Testis (tissue), 3 donors: Measurements from ENCODE around the gene RFX1. TPM values are rescaled to one million over a fixed set of nuclear protein-coding genes. Genes with fewer than 3 reads are reported as not detected.

Experiments used
- DNase-seq: peaks from one replicate; pipeline ENCODE4 v3.0.0-alpha.2; 2019
- H3K27ac ChIP-seq, 2 donors: fragments of 200-600 bp; sonication (generic); one replicate each; pipeline ENCODE4 v1.5.1; 2019
- H3K27me3 ChIP-seq: fragments of 200-600 bp; sonication (generic); one replicate; pipeline ENCODE4 v1.5.1; 2019
- H3K36me3 ChIP-seq: fragments of 200-600 bp; sonication (generic); one replicate; pipeline ENCODE4 v1.5.1; 2017; ENCODE audit warnings: low read depth; ENCODE audit errors: missing control alignments
- H3K4me1 ChIP-seq: fragments of 200-600 bp; sonication (generic); one replicate; pipeline ENCODE4 v1.5.1; 2019
- H3K4me3 ChIP-seq, 2 donors: fragments of 200-600 bp; sonication (generic); one replicate each; pipeline ENCODE4 v1.5.1; 2017 to 2019
- H3K9me3 ChIP-seq: fragments of 200-600 bp; sonication (generic); one replicate; pipeline ENCODE4 v1.5.1; 2017
- POLR2A ChIP-seq: fragments of 450-650 bp; IDR thresholded peaks from one replicate; pipeline ENCODE4 v1.6.1; 2017; ENCODE audit warnings: antibody characterized with exemption, mild to moderate bottlenecking, moderate library complexity
- WGBS, 2 donors: methylation state at CpG; one replicate each; pipeline ENCODE4 v1.1.5; 2018; 5-methylcytosine and 5-hydroxymethylcytosine counted together
- intact Hi-C: fragments of 100-400 bp; cut with DNase I; formaldehyde crosslinking; loops from one replicate; pipeline ENCODE4 v1.15.1; 2023; ENCODE audit warnings: low total_unique reads
- polyA plus RNA-seq: library from polyadenylated mRNA; stranded (reverse); fragments of 350-450 nt; fragmentation: Illumina TruSeq; extraction: RNeasy Lipid Tissue Mini Kit (QIAGEN cat#74804); gene quantifications from one replicate; pipeline ENCODE4 v1.2.3, GENCODE V29; 2014; ENCODE audit warnings: low read depth, low replicate concordance; ENCODE audit not compliant: insufficient read depth
- total RNA-seq, 2 donors: library from RNA; depleted of rRNA; stranded (reverse); fragments of >200 nt; gene quantifications; one replicate each; pipeline ENCODE4 v1.2.3, GENCODE V29; 2016
- TF ChIP-seq, protein P1 (sequence below), 3 experiments: fragments of 450-650 bp in 2 of 3; fragments of 200-600 bp in 1 of 3; sonication (generic) in 1 of 3; IDR thresholded peaks; one replicate each; pipeline ENCODE4 v1.5.1; 2016 to 2019; ENCODE audit warnings: antibody characterized with exemption in 3 of 3, mild to moderate bottlenecking in 2 of 3, moderate library complexity in 1 of 3

The RFX1 gene
- total and polyA plus RNA-seq, 3 donors from 2014 or later: 18.3 to 40.9 (median 24.2) TPM

DNA sequence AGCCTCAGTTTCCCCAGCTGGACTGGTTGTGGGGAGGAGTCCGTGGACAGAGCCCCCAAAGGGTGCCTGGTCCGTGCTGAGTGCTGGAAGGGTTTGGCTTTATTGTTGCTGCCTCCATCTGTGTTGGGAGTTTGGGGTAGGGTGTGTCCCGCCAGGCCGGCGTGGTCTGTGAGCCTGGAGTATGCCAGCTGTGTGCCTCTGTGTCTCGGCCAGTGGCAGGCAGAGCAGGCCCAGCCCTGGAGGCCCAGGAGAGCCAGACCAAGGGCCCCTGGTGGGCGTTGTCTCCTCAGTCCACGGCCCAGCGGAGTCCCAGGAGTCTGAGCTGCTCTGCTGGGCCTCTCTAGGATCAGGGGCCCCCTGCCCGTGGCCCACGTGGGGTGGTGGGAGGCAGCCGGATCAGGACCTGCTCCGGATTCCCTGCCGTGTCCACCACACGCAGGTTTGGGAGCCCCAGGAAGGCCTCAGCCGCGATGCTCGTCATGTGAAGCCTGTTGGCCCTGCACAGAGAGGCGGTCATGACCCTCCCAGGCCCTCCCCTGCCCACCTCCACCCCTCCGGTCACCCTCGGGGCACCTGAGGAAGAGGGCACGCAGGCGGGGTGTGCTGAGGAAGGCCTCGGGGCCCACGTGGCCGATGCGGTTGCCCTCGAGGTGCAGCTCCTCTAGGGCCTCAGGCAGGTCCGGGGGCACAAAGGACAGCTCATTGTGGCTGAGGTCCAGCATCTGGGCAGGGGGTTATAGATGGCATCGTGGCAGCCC is 74.5 kb downstream of the RFX1 start:
- H3K36me3 ChIP-seq: no peaks in the 10 kb centered on the region
- 80 to 81% methylated on average over 3 to 27 of the region's 30 CpGs for WGBS, 2 donors
- no peak overlapping the region for H3K27ac ChIP-seq
- intact Hi-C loops: no loop called here
- H3K4me3 ChIP-seq: no peak overlapping the region
- no peak for DNase-seq
- TF ChIP-seq, protein P1, sequence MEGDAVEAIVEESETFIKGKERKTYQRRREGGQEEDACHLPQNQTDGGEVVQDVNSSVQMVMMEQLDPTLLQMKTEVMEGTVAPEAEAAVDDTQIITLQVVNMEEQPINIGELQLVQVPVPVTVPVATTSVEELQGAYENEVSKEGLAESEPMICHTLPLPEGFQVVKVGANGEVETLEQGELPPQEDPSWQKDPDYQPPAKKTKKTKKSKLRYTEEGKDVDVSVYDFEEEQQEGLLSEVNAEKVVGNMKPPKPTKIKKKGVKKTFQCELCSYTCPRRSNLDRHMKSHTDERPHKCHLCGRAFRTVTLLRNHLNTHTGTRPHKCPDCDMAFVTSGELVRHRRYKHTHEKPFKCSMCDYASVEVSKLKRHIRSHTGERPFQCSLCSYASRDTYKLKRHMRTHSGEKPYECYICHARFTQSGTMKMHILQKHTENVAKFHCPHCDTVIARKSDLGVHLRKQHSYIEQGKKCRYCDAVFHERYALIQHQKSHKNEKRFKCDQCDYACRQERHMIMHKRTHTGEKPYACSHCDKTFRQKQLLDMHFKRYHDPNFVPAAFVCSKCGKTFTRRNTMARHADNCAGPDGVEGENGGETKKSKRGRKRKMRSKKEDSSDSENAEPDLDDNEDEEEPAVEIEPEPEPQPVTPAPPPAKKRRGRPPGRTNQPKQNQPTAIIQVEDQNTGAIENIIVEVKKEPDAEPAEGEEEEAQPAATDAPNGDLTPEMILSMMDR (IDR thresholded peaks at IDR 0.05): no peak
- no peak for TF ChIP-seq POLR2A
- H3K4me1 ChIP-seq: no peaks in the 10 kb centered on the region
- H3K9me3 ChIP-seq: no peaks in the 10 kb centered on the region
- no peaks in the 10 kb centered on the region for H3K27me3 ChIP-seq

DNA sequence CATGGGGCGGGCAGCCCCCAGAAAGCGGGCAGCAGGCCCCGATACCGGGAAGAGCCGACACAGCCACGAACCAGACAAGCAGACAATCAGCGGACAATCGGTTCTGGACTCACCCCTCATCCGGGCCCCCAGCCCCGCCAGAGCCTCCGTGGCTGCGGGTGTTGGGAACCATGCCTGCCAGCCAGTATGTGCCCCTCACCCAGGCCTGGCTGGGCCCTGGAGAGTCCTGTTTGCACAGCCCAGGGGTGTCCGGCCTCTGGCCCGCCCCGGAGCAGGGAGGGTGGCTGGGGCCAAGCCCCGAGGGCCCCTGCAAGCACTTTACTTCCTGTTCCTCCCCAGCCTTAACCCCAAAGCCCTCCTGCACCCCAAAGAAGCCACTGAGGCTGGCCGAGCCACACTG is 75.7 kb downstream of the RFX1 start:
- Histone ChIP-seq H3K4me3 (no peak overlapping the region), H3K27me3 (no peaks in the 10 kb centered on the region), H3K27ac (no peak overlapping the region), H3K36me3 (no peaks in the 10 kb centered on the region), H3K4me1 (no peaks in the 10 kb centered on the region), H3K9me3 (no peaks in the 10 kb centered on the region)
- no peak for DNase-seq
- no peak for TF ChIP-seq POLR2A
- TF ChIP-seq, protein P1 (IDR thresholded peaks at IDR 0.05): no peak
- 78 to 80% methylated on average over 1 to 11 of the region's 17 CpGs for WGBS, 2 donors
- intact Hi-C loops: no loop called here

DNA sequence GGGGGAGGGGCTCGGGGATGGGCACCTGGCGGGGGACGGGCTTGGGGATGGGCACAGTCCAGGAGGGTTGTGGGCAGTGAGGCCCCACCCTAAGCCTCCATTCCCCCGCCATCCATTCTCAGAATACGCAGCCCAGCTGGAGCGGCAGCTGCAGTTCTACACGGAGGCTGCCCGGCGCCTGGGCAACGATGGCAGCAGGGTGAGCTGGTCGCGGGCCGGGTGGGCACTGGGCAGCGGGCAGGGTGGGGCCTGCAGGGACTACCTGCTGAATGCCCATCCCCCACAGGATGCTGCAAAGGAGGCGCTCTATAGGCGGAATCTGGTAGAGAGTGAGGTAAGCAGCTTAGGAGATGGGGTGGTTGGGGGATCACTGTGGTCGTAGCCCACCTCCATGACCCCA is 76.2 kb downstream of the RFX1 start:
- TF ChIP-seq POLR2A: no peak
- TF ChIP-seq, protein P1 (IDR thresholded peaks at IDR 0.05): no peak
- Histone ChIP-seq H3K4me3 (no peak overlapping the region), H3K9me3 (no peaks in the 10 kb centered on the region), H3K27ac (no peak overlapping the region), H3K4me1 (no peaks in the 10 kb centered on the region), H3K27me3 (no peaks in the 10 kb centered on the region), H3K36me3 (no peaks in the 10 kb centered on the region)
- 92 to 94% methylated on average over 6 to 17 of the region's 17 CpGs for WGBS, 2 donors
- no peak for DNase-seq
- intact Hi-C loops: no loop called here

DNA sequence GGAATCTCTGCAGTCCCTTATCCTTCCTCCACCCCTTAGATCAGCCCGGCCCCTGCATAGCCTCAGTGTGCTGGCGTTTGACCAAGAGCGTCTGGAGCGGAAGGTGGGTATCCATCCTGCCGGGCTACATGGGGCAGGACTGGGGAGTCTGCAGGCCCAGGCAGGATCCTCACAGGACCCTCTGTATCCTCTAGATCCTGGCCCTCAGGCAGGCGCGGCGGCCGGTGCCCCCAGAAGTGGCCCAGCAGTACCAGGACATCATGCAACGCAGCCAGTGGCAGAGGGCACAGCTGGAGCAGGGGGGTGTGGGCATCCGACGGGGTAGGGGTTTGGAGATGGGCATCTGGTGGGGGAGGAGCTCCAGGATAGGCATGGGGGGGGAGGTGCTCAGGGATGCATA is 76.8 kb downstream of the RFX1 start:
- H3K27ac ChIP-seq: no peak overlapping the region
- no peaks in the 10 kb centered on the region for H3K36me3 ChIP-seq
- no peaks in the 10 kb centered on the region for H3K4me1 ChIP-seq
- no peaks in the 10 kb centered on the region for H3K9me3 ChIP-seq
- intact Hi-C loops: no loop called here
- DNase-seq: no peak
- H3K27me3 ChIP-seq: no peaks in the 10 kb centered on the region
- no peak overlapping the region for H3K4me3 ChIP-seq
- 70 to 80% methylated on average over 1 to 12 of the region's 12 CpGs for WGBS, 2 donors
- no peak for TF ChIP-seq POLR2A
- TF ChIP-seq, protein P1 (IDR thresholded peaks at IDR 0.05): no peak

DNA sequence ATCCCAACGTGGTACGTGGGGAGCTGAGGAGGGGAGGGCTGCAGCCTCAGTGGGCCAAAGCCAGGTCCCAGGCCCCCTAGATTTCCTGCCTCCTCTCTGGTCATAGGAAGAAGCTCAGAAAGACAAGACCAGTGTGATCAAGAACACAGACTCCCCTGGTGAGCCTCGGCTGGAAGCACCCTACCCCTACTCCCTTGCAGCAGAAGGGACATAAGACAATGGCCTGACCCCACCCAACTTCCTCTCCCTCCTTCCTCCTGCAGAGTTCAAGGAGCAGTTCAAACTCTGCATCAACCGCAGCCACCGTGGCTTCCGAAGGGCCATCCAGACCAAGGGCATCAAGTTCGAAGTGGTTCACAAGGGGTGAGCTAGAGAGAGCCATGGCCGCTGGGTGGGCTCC is 79.4 kb downstream of the RFX1 start:
- no peak for DNase-seq
- no peaks in the 10 kb centered on the region for H3K36me3 ChIP-seq
- H3K27me3 ChIP-seq: no peaks in the 10 kb centered on the region
- H3K9me3 ChIP-seq: no peaks in the 10 kb centered on the region
- no peak overlapping the region for H3K4me3 ChIP-seq
- no peaks in the 10 kb centered on the region for H3K4me1 ChIP-seq
- no peak for TF ChIP-seq POLR2A
- TF ChIP-seq, protein P1 (IDR thresholded peaks at IDR 0.05): no peak
- no peak overlapping the region for H3K27ac ChIP-seq
- 84 to 87% methylated on average over 5 to 8 of the region's 8 CpGs for WGBS, 2 donors
- intact Hi-C loops: no loop called here
